Stimulated activated naive CD8-positive, alpha-beta T cell treated with anti-CD3 and anti-CD28 coated beads, Interleukin-15, Interleukin-2, amounts not matched to agents 100 ng/mL and 50 ng/mL, for 24 hours (primary cell): ENCODE measurements around the gene TBX6.
A peak's percentile ranks its signal among the peaks of the same experiment; 100 is the strongest.
"Not testable (repeated sequence)": the region's sequence is repeated elsewhere in the genome, so short reads cannot be mapped to it uniquely, and the experiment has no call there.

Experiments used
- H3K27ac Mint-ChIP-seq: one replicate; pipeline ENCODE4 v1.8.0; 2021; ENCODE audit warnings: mild to moderate bottlenecking, mixed read lengths
- H3K27me3 Mint-ChIP-seq: one replicate; pipeline ENCODE4 v1.8.0; 2021; ENCODE audit warnings: mixed read lengths
- H3K36me3 Mint-ChIP-seq: one replicate; pipeline ENCODE4 v1.8.0; 2021; ENCODE audit warnings: low read depth, mixed read lengths
- H3K4me1 Mint-ChIP-seq: one replicate; pipeline ENCODE4 v1.8.0; 2021; ENCODE audit warnings: low read depth, mixed read lengths
- H3K4me3 Mint-ChIP-seq: one replicate; pipeline ENCODE4 v1.8.0; 2021; ENCODE audit warnings: mild to moderate bottlenecking, mixed read lengths
- H3K9me3 Mint-ChIP-seq: one replicate; pipeline ENCODE4 v1.8.0; 2021; ENCODE audit warnings: mixed read lengths

TBX6 gene

GRCh38 chr16:30117768-30118167 lies 26.0 kb upstream of the TBX6 start:
- H3K36me3 Mint-ChIP-seq: no peaks in the 10 kb centered on the region
- peaks cover 29% of the 10 kb centered on the region for H3K4me1 Mint-ChIP-seq
- no peaks in the 10 kb centered on the region for H3K9me3 Mint-ChIP-seq
- no peak overlapping the region for H3K27ac Mint-ChIP-seq
- H3K27me3 Mint-ChIP-seq: no peaks in the 10 kb centered on the region
- H3K4me3 Mint-ChIP-seq: no peak overlapping the region

DNA sequence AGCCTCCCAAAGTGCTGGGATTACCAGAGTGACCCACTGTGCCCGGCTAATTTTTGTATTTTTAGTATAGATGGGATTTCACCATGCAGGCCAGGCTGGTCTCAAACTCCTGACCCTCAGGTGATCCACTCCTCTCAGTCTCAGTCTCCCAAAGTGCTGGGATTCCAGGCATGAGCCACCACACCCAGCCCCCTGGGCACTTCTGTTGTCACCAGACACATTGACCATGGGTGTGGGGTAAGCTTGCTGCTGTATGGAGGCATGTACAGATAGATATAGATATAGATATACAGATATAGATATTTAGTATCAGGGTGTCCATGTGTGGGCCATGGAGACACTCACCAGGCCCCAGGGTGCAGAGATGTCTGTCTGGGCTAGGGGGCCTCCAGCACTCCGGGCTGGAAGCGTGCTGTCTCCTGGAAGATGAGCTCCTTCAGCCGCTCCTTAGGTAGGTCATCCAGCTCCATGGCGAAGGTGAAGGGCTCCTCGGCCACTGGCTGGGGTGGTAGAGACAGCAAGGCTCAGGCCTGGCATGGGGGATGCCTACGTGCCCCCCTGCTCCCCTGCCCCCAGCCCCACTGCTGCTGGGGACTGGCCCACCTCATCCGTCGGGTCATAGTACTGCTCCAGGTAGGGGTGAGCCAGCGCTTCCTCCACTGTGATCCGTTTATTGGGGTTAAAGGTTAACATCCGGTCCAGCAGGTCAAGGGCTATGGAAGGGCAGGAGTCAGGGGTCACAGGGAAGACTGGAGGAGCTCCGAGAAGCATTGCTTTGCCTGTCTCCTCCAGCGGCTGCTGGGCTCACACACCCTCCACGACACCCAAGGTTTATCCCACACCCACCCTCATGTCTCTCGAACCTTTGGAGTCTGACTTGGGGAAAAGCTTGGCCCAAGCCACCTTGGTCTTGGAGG lies 24.8 kb upstream of the TBX6 start:
- H3K4me1 Mint-ChIP-seq: peaks cover 18% of the 10 kb centered on the region
- H3K9me3 Mint-ChIP-seq: no peaks in the 10 kb centered on the region
- H3K4me3 Mint-ChIP-seq: no peak overlapping the region
- H3K27ac Mint-ChIP-seq: no peak overlapping the region
- H3K27me3 Mint-ChIP-seq: no peaks in the 10 kb centered on the region
- no peaks in the 10 kb centered on the region for H3K36me3 Mint-ChIP-seq

- H3K36me3 Mint-ChIP-seq: peaks cover 6% of the 10 kb centered on the region
- no peak overlapping the region for H3K4me3 Mint-ChIP-seq
- H3K4me1 Mint-ChIP-seq: peaks cover 8% of the 10 kb centered on the region
- no peak overlapping the region for H3K27ac Mint-ChIP-seq
- H3K9me3 Mint-ChIP-seq: no peaks in the 10 kb centered on the region
- H3K27me3 Mint-ChIP-seq: no peaks in the 10 kb centered on the region
These were observed 23.5 kb upstream of the TBX6 start for GRCh38 chr16:30115238-30115637.

GRCh38 chr16:30114833-30115232 lies 23.1 kb upstream of the TBX6 start:
- H3K27ac Mint-ChIP-seq, H3K36me3 Mint-ChIP-seq, H3K4me3 Mint-ChIP-seq, H3K4me1 Mint-ChIP-seq, H3K27me3 Mint-ChIP-seq, H3K9me3 Mint-ChIP-seq: not testable (repeated sequence)

GRCh38 chr16:30114411-30114810 lies 22.7 kb upstream of the TBX6 start:
- Mint-ChIP-seq H3K4me1 (peaks cover 5% of the 10 kb centered on the region), H3K27me3 (no peaks in the 10 kb centered on the region), H3K4me3 (no peak overlapping the region), H3K36me3 (peaks cover 6% of the 10 kb centered on the region), H3K27ac (no peak overlapping the region), H3K9me3 (no peaks in the 10 kb centered on the region)

- Mint-ChIP-seq H3K4me3 (no peak overlapping the region), H3K4me1 (peaks cover 5% of the 10 kb centered on the region), H3K9me3 (no peaks in the 10 kb centered on the region), H3K36me3 (peaks cover 6% of the 10 kb centered on the region), H3K27ac (peak overlapping the region; percentile 2), H3K27me3 (no peaks in the 10 kb centered on the region)
These were observed 22.1 kb upstream of the TBX6 start for GRCh38 chr16:30113711-30114333.

GRCh38 chr16:30113031-30113710 lies 21.4 kb upstream of the TBX6 start, which contains the start of gene GDPD3:
GDPD3 (minus strand) TSS chr16:30113537; CDS start chr16:30113478, 59 bp downstream.
- H3K27ac Mint-ChIP-seq: peak within 1 kb of the TSS; percentile 2
- H3K36me3 Mint-ChIP-seq: peaks cover 6% of the 10 kb centered on the region
- H3K27me3 Mint-ChIP-seq: no peaks in the 10 kb centered on the region
- no peak within 1 kb of the TSS for H3K4me3 Mint-ChIP-seq
- peaks cover 5% of the 10 kb centered on the region for H3K4me1 Mint-ChIP-seq
- no peaks in the 10 kb centered on the region for H3K9me3 Mint-ChIP-seq

- Mint-ChIP-seq H3K4me1 (peaks cover 5% of the 10 kb centered on the region), H3K36me3 (peaks cover 6% of the 10 kb centered on the region), H3K27ac (no peak overlapping the region), H3K4me3 (no peak overlapping the region), H3K9me3 (no peaks in the 10 kb centered on the region), H3K27me3 (no peaks in the 10 kb centered on the region)
These were observed 20.7 kb upstream of the TBX6 start for GRCh38 chr16:30112197-30113030.

- Mint-ChIP-seq H3K27ac (no peak overlapping the region), H3K4me3 (no peak overlapping the region), H3K9me3 (no peaks in the 10 kb centered on the region), H3K4me1 (peaks cover 5% of the 10 kb centered on the region), H3K36me3 (peaks cover 6% of the 10 kb centered on the region), H3K27me3 (no peaks in the 10 kb centered on the region)
These were observed 18.9 kb upstream of the TBX6 start for GRCh38 chr16:30110661-30111060.

DNA sequence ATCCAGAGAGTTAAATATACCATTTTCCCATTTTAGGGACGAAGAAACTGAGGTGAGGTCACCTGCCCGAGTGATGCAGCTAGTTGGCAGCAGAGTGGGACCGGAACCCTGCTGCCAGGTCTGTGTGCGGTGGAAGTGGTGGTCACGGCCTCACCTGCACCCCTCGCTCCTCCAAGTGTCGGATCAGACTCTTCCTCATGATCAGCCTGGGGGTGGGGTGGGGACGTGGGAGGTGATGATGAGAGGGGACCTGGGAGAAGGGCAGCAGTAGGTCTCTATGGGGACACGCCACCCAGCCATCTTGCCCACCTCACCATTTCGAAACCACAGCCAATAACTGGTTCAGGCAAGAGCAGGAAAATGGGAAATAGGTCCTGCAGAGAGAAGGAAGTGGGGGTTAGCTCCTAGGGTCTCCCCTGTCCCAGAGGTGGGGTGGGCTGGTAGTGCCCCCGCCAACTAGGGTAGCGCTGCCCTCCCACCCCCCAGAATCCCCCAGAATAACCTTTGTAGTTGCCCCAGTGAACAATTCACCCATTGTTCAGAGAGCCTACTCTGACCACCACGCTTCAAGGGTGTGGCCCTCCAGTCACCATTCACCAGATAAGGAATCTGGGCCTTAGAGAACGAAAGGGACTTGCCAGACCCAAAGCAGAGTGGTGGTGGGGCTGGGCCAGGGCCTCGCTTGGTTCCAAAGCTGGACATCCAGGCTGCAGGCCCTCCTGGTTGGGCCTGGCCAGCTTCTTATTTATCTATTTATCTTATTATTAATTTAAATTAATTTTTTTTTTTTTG lies 16.5 kb upstream of the TBX6 start:
- no peaks in the 10 kb centered on the region for H3K9me3 Mint-ChIP-seq
- no peak overlapping the region for H3K27ac Mint-ChIP-seq
- H3K36me3 Mint-ChIP-seq: peaks cover 17% of the 10 kb centered on the region
- H3K27me3 Mint-ChIP-seq: no peaks in the 10 kb centered on the region
- H3K4me3 Mint-ChIP-seq: no peak overlapping the region
- no peaks in the 10 kb centered on the region for H3K4me1 Mint-ChIP-seq

DNA sequence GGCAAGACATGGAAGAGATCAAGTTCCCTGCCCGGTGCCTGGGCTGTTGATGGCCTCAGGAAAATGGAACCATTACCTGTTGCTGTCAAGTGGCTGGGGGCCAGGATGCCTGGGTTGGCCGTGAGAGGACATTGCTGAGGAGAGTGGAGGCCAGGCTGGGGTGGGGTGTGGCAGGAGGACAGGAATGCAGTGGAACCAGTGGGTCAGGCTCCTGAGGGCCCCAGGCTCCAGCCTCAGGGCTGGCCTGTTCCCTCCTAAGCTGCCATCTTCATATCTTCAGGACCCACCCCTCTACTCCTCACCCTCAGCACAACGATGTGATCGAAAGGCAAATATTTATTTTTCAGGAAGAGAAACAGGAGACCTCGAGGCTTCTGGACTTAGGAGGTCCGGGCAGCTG lies 12.8 kb upstream of the TBX6 start:
- Mint-ChIP-seq H3K4me1 (no peaks in the 10 kb centered on the region), H3K27ac (no peak overlapping the region), H3K4me3 (no peak overlapping the region), H3K36me3 (peaks cover 11% of the 10 kb centered on the region), H3K9me3 (no peaks in the 10 kb centered on the region), H3K27me3 (no peaks in the 10 kb centered on the region)

GRCh38 chr16:30104090-30104489 lies 12.4 kb upstream of the TBX6 start:
- Mint-ChIP-seq H3K4me1 (no peaks in the 10 kb centered on the region), H3K9me3 (no peaks in the 10 kb centered on the region), H3K27me3 (no peaks in the 10 kb centered on the region), H3K4me3 (no peak overlapping the region), H3K27ac (no peak overlapping the region), H3K36me3 (peaks cover 11% of the 10 kb centered on the region)

- Mint-ChIP-seq H3K4me3 (peak overlapping the region; percentile 71), H3K4me1 (peaks cover 36% of the 10 kb centered on the region), H3K27ac (peak overlapping the region; percentile 72), H3K36me3 (peaks cover 26% of the 10 kb centered on the region), H3K9me3 (peaks cover 21% of the 10 kb centered on the region), H3K27me3 (no peaks in the 10 kb centered on the region)
These were observed 5.3 kb upstream of the TBX6 start for GRCh38 chr16:30096862-30097563.
